Caco-2 (cell line): ENCODE measurements around the gene MYH9. TPM values are rescaled to one million over a fixed set of nuclear protein-coding genes. Genes with fewer than 3 reads are reported as not detected.
A peak's percentile ranks its signal among the peaks of the same experiment; 100 is the strongest.

ENCODE experiments used
- BruUV-seq: library from RNA; stranded (reverse); fragments of 400-500 nt; replicated peaks from 2 replicates; lab custom pipeline; 2021; lab: Mats Ljungman, UMichigan
- CTCF ChIA-PET: fragments of 300-600 bp; sonication (Branson Sonifier 250); formaldehyde crosslinking; loops from one replicate; lab custom pipeline; 2022; ENCODE audit warnings: antibody characterized with exemption; lab: Charles Lee
- POLR2A ChIA-PET: fragments of 300-600 bp; sonication (Branson Sonifier 250); formaldehyde crosslinking; loops from one replicate; lab custom pipeline; 2022; ENCODE audit warnings: antibody characterized with exemption; lab: Charles Lee
- DNase-seq, 2 experiments: peaks; one replicate each; pipeline versions ENCODE4 v3.0.0 to v3.0.0-alpha.2; 2020 to 2022
- H3K27me3 ChIP-seq: replicated peaks from 2 replicates; pipeline ENCODE4 v1.6.0; 2011; ENCODE audit warnings: low read length; ENCODE audit not compliant: control insufficient read depth, insufficient read depth
- H3K36me3 ChIP-seq: 2 replicates; pipeline ENCODE4 v1.5.1; 2011; ENCODE audit warnings: low read length; ENCODE audit not compliant: control insufficient read depth, insufficient read depth
- H3K4me1 ChIP-seq: fragments of 250-450 bp; sonication (Bioruptor Pico); 2 replicates; pipeline ENCODE4 v1.5.1; 2020; ENCODE audit warnings: mild to moderate bottlenecking
- H3K4me3 ChIP-seq: 2 replicates; pipeline ENCODE4 v1.5.1; 2011; ENCODE audit warnings: low read depth, mild to moderate bottlenecking, control low read depth, low read length
- H3K9me3 ChIP-seq: fragments of 250-450 bp; sonication (Bioruptor Pico); 2 replicates; pipeline ENCODE4 v1.5.1; 2020; ENCODE audit warnings: mild to moderate bottlenecking, moderate library complexity
- H3K27ac Mint-ChIP-seq: one replicate; pipeline ENCODE4 v1.8.0; 2022; ENCODE audit warnings: mixed read lengths; ENCODE audit not compliant: unreplicated experiment
- H3K27me3 Mint-ChIP-seq: one replicate; pipeline ENCODE4 v1.8.0; 2022; ENCODE audit warnings: mixed read lengths; ENCODE audit not compliant: insufficient read depth, unreplicated experiment
- H3K36me3 Mint-ChIP-seq: one replicate; pipeline ENCODE4 v1.8.0; 2022; ENCODE audit warnings: mild to moderate bottlenecking, mixed read lengths; ENCODE audit not compliant: insufficient read depth, unreplicated experiment
- H3K4me1 Mint-ChIP-seq: one replicate; pipeline ENCODE4 v1.8.0; 2022; ENCODE audit warnings: low read depth, mixed read lengths; ENCODE audit not compliant: unreplicated experiment
- H3K4me3 Mint-ChIP-seq: one replicate; pipeline ENCODE4 v1.8.0; 2022; ENCODE audit warnings: mild to moderate bottlenecking, moderate library complexity, mixed read lengths; ENCODE audit not compliant: unreplicated experiment
- H3K9me3 Mint-ChIP-seq: one replicate; pipeline ENCODE4 v1.8.0; 2022; ENCODE audit warnings: mixed read lengths; ENCODE audit not compliant: unreplicated experiment
- intact Hi-C: fragments of 100-400 bp; cut with micrococcal nuclease; formaldehyde crosslinking; loops from one replicate; pipeline ENCODE4 v1.10.0; 2022; ENCODE audit not compliant: unreplicated experiment
- total RNA-seq: library from RNA; stranded (reverse); gene quantifications from 2 replicates; pipeline ENCODE4 v1.2.3, GENCODE V29; 2022
- TF ChIP-seq, protein P1 (sequence below), 2 experiments: fragments of 200-600 bp in 1 of 2; IDR thresholded peaks; 1 replicate in 1 of 2; 2 replicates in 1 of 2; pipeline versions ENCODE4 v1.5.1 to v1.8.0; 2011 to 2022; ENCODE audit warnings: antibody characterized with exemption in 1 of 2, control low read depth in 1 of 2, inconsistent platforms in 1 of 2, low read depth in 1 of 2, low read length in 1 of 2, mild to moderate bottlenecking in 1 of 2, moderate library complexity in 1 of 2; ENCODE audit not compliant: insufficient read depth in 1 of 2, severe bottlenecking in 1 of 2, unreplicated experiment in 1 of 2

Gene MYH9
- total RNA-seq, 1 experiment from 2014 or later: 513 TPM

DNA sequence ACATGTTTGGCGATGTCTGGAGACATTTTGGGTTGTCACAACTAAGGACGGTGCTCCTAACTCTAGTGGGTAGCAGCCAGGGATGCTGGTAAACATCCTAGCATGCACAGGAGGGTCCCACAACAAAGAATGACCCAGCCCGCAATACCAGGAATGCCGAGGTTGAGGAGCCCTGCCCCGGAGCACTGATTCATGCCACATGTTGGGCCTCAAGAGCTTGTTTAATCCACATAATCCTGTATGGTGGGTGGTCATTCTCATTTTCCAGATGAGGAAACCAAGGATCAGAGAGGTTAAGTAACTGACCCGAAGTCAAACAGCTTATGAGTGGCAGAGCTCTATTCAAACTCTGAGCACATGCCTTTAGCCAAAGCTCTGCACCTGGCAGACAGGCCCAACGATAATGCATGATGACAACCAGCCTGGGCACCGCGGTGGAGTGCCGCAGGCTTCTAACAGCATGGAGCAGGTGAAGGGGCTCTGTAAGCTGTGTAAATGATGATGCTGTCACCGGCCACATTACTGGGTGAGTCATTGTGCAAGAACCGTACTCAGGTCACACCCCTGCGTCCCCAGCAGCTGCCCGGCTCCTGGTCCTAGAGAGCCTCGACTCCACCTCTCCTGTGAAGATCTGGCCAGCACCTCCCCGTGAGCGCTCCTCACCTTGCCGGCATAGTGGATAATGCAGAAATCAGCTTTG, 76.2 kb downstream of the MYH9 start:
- H3K27ac Mint-ChIP-seq: no peak overlapping the region
- Histone ChIP-seq H3K4me1 (no peaks in the 10 kb centered on the region), H3K9me3 (no peaks in the 10 kb centered on the region), H3K36me3 (peaks cover 3% of the 10 kb centered on the region), H3K4me3 (no peak overlapping the region), H3K27me3 (no peaks in the 10 kb centered on the region)
- ChIA-PET CTCF (no interaction called here), POLR2A (no interaction called here)
- BruUV-seq: TSS peak; percentile 17
- intact Hi-C loops: no loop called here
- H3K9me3 Mint-ChIP-seq: no peaks in the 10 kb centered on the region
- peaks cover 97% of the 10 kb centered on the region for H3K36me3 Mint-ChIP-seq
- no peaks in the 10 kb centered on the region for H3K4me1 Mint-ChIP-seq
- no peaks in the 10 kb centered on the region for H3K27me3 Mint-ChIP-seq
- no peak for DNase-seq
- H3K4me3 Mint-ChIP-seq: no peak overlapping the region
- TF ChIP-seq, protein P1, sequence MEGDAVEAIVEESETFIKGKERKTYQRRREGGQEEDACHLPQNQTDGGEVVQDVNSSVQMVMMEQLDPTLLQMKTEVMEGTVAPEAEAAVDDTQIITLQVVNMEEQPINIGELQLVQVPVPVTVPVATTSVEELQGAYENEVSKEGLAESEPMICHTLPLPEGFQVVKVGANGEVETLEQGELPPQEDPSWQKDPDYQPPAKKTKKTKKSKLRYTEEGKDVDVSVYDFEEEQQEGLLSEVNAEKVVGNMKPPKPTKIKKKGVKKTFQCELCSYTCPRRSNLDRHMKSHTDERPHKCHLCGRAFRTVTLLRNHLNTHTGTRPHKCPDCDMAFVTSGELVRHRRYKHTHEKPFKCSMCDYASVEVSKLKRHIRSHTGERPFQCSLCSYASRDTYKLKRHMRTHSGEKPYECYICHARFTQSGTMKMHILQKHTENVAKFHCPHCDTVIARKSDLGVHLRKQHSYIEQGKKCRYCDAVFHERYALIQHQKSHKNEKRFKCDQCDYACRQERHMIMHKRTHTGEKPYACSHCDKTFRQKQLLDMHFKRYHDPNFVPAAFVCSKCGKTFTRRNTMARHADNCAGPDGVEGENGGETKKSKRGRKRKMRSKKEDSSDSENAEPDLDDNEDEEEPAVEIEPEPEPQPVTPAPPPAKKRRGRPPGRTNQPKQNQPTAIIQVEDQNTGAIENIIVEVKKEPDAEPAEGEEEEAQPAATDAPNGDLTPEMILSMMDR (IDR thresholded peaks at IDR 0.05; ENCODE audit: insufficient read depth in 1 of 2, low read depth in 1 of 2, low read length in 1 of 2, severe bottlenecking in 1 of 2, unreplicated experiment in 1 of 2): no peak

DNA sequence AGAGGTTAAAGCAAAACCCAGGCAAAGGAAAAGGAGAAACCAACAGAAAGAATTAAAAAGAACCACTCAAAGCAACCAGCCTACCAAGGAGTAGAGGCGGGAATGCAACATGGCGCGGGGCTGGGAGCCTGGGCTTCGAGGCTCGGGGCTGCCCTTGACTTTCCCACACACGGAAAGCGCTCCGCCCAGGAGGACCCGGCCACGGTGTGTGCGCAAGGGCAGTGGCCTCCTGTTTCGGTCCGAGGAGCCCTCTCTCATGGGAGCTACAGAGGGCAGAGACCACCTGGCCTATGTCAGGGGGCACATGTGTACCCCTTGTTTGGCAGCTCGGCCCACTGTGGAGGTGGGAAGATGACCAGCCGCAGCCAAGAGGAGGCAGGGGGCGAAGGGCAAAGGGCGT, 78.9 kb downstream of the MYH9 start:
- peaks cover 4% of the 10 kb centered on the region for H3K36me3 ChIP-seq
- ChIA-PET CTCF (no interaction called here), POLR2A (no interaction called here)
- Mint-ChIP-seq H3K4me3 (no peak overlapping the region), H3K27ac (peak overlapping the region; percentile 34), H3K4me1 (no peaks in the 10 kb centered on the region), H3K27me3 (no peaks in the 10 kb centered on the region), H3K9me3 (no peaks in the 10 kb centered on the region), H3K36me3 (peaks cover 97% of the 10 kb centered on the region)
- TF ChIP-seq, protein P1 (IDR thresholded peaks at IDR 0.05; ENCODE audit: insufficient read depth in 1 of 2, low read depth in 1 of 2, low read length in 1 of 2, severe bottlenecking in 1 of 2, unreplicated experiment in 1 of 2): no peak
- no peaks in the 10 kb centered on the region for H3K9me3 ChIP-seq
- intact Hi-C loops: no loop called here
- no TSS peak for BruUV-seq
- H3K4me1 ChIP-seq: no peaks in the 10 kb centered on the region
- H3K27me3 ChIP-seq: no peaks in the 10 kb centered on the region
- DNase-seq: no peak
- no peak overlapping the region for H3K4me3 ChIP-seq

DNA sequence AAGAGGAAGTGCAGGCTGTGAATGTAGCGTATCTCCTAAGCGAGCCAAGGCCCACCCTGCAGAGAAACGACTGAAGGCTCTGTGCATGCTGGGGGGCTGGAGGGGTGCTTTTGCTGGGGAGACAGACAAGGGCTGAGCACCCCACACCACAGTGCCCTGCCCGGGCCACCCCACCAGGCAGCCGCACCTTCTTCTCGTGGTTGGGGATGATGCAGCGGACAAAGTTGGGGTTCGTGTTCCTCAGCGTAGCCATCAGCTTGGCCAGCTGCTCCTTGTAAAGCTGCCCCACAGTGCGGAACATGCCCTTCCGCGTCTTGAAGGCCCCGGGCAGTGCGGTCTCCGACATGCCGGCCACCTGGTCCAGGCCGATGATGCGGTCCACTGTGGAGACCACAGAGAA, 81.5 kb downstream of the MYH9 start:
- peak overlapping the region; percentile 21 for H3K27ac Mint-ChIP-seq
- H3K4me3 Mint-ChIP-seq: no peak overlapping the region
- no peak for DNase-seq
- H3K36me3 Mint-ChIP-seq: peaks cover 97% of the 10 kb centered on the region
- TF ChIP-seq, protein P1 (IDR thresholded peaks at IDR 0.05; ENCODE audit: insufficient read depth in 1 of 2, low read depth in 1 of 2, low read length in 1 of 2, severe bottlenecking in 1 of 2, unreplicated experiment in 1 of 2): no peak
- no TSS peak for BruUV-seq
- no peak overlapping the region for H3K4me3 ChIP-seq
- H3K9me3 ChIP-seq: no peaks in the 10 kb centered on the region
- H3K9me3 Mint-ChIP-seq: no peaks in the 10 kb centered on the region
- POLR2A ChIA-PET: no interaction called here
- no peaks in the 10 kb centered on the region for H3K27me3 ChIP-seq
- H3K4me1 ChIP-seq: no peaks in the 10 kb centered on the region
- H3K4me1 Mint-ChIP-seq: no peaks in the 10 kb centered on the region
- H3K27me3 Mint-ChIP-seq: no peaks in the 10 kb centered on the region
- CTCF ChIA-PET: no interaction called here
- peaks cover 6% of the 10 kb centered on the region for H3K36me3 ChIP-seq
- intact Hi-C loops: no loop called here
